Measurements from ENCODE around the gene SERPINA12.

- TF ChIP-seq, protein P1, sequence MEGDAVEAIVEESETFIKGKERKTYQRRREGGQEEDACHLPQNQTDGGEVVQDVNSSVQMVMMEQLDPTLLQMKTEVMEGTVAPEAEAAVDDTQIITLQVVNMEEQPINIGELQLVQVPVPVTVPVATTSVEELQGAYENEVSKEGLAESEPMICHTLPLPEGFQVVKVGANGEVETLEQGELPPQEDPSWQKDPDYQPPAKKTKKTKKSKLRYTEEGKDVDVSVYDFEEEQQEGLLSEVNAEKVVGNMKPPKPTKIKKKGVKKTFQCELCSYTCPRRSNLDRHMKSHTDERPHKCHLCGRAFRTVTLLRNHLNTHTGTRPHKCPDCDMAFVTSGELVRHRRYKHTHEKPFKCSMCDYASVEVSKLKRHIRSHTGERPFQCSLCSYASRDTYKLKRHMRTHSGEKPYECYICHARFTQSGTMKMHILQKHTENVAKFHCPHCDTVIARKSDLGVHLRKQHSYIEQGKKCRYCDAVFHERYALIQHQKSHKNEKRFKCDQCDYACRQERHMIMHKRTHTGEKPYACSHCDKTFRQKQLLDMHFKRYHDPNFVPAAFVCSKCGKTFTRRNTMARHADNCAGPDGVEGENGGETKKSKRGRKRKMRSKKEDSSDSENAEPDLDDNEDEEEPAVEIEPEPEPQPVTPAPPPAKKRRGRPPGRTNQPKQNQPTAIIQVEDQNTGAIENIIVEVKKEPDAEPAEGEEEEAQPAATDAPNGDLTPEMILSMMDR (IDR thresholded peaks at IDR 0.05): no peak
- TF ChIP-seq POLR2A (IDR thresholded peaks at IDR 0.05): no peak
Measured at GRCh38 chr14:94476023-94476422, 33.2 kb downstream of the SERPINA12 start, which contains the start of gene SERPINA9.
